PC-9 (cell line): ENCODE results near the gene GALNT8. TPM values are rescaled to one million over a fixed set of nuclear protein-coding genes. Genes with fewer than 3 reads are reported as not detected.

Source experiments
- BruUV-seq: library from RNA; stranded (reverse); fragments of 400-500 nt; replicated peaks from 2 replicates; lab custom pipeline; 2021; lab: Mats Ljungman, UMichigan
- CTCF ChIA-PET: fragments of 300-600 bp; sonication (Branson Sonifier 250); formaldehyde crosslinking; loops from one replicate; lab custom pipeline; 2022; ENCODE audit warnings: antibody characterized with exemption; lab: Charles Lee
- POLR2A ChIA-PET: fragments of 300-600 bp; sonication (Branson Sonifier 250); formaldehyde crosslinking; loops from one replicate; lab custom pipeline; 2022; ENCODE audit warnings: antibody characterized with exemption; ENCODE audit not compliant: unreplicated experiment; lab: Charles Lee
- DNase-seq, 2 experiments: peaks; one replicate each; pipeline versions ENCODE4 v3.0.0 to v3.0.0-alpha.2; 2015 to 2022; ENCODE audit warnings: mixed read lengths in 1 of 2
- H2AFZ ChIP-seq: fragments of 200-600 bp; sonication (generic); 2 replicates; pipeline ENCODE4 v1.8.1; 2017; ENCODE audit warnings: antibody characterized with exemption
- H3F3A ChIP-seq: fragments of 200-600 bp; sonication (generic); 2 replicates; pipeline ENCODE4 v1.8.1; 2017; ENCODE audit warnings: antibody characterized with exemption, mild to moderate bottlenecking, low read depth; ENCODE audit not compliant: insufficient read depth
- H3K27ac ChIP-seq: fragments of 200-600 bp; sonication (generic); 2 replicates; pipeline ENCODE4 v1.6.1; 2016; ENCODE audit warnings: mixed run types
- H3K27me3 ChIP-seq: fragments of 200-600 bp; sonication (generic); 2 replicates; pipeline ENCODE4 v1.6.1; 2016; ENCODE audit warnings: low read depth, mixed run types; ENCODE audit not compliant: insufficient read depth
- H3K36me3 ChIP-seq: fragments of 200-600 bp; sonication (generic); 2 replicates; pipeline ENCODE4 v1.6.1; 2016; ENCODE audit warnings: low read depth, mixed run types
- H3K4me1 ChIP-seq: fragments of 200-600 bp; sonication (generic); replicated peaks from 2 replicates; pipeline ENCODE4 v1.6.1; 2016; ENCODE audit warnings: mixed run types; ENCODE audit not compliant: insufficient read depth
- H3K4me2 ChIP-seq: fragments of 200-600 bp; sonication (generic); 2 replicates; pipeline ENCODE4 v1.6.1; 2017; ENCODE audit warnings: mixed run types
- H3K4me3 ChIP-seq: fragments of 200-600 bp; sonication (generic); 2 replicates; pipeline ENCODE4 v1.6.1; 2016; ENCODE audit warnings: mixed run types
- H3K79me2 ChIP-seq: fragments of 200-600 bp; sonication (generic); 2 replicates; pipeline ENCODE4 v1.6.1; 2017; ENCODE audit warnings: low read depth, mixed run types
- H3K9me2 ChIP-seq: fragments of 200-600 bp; sonication (generic); 2 replicates; pipeline ENCODE4 v1.8.1; 2017; ENCODE audit warnings: mild to moderate bottlenecking; ENCODE audit not compliant: insufficient read depth
- H3K9me3 ChIP-seq: fragments of 200-600 bp; sonication (generic); 2 replicates; pipeline ENCODE4 v1.8.1; 2016; ENCODE audit warnings: low read depth; ENCODE audit not compliant: insufficient read depth
- H4K20me1 ChIP-seq: fragments of 200-600 bp; sonication (generic); 2 replicates; pipeline ENCODE4 v1.8.1; 2017; ENCODE audit not compliant: insufficient read depth
- EZH2 ChIP-seq: fragments of 200-600 bp; sonication (generic); IDR thresholded peaks from 2 replicates; pipeline ENCODE4 v1.8.0; 2017; ENCODE audit warnings: antibody characterized with exemption, low read depth
- intact Hi-C: fragments of 100-400 bp; cut with micrococcal nuclease; formaldehyde crosslinking; loops from one replicate; pipeline ENCODE4 v1.10.0; 2022; ENCODE audit not compliant: unreplicated experiment
- total RNA-seq: library from RNA; stranded (reverse); gene quantifications from 2 replicates; pipeline ENCODE4 v1.2.3, GENCODE V29; 2021
- TF ChIP-seq, protein P1 (sequence below): fragments of 200-600 bp; sonication (generic); conservative IDR thresholded peaks from 2 replicates; pipeline ENCODE4 v1.6.1; 2017; ENCODE audit warnings: mixed run types, antibody characterized with exemption, mild to moderate bottlenecking, moderate library complexity

GALNT8 gene
- total RNA-seq, 1 experiment from 2014 or later, result not detected

GRCh38 chr12:4701395-4702190 lies 18.6 kb upstream of the GALNT8 start:
- no peaks in the 10 kb centered on the region for H4K20me1 ChIP-seq
- ChIA-PET POLR2A (no interaction called here), CTCF (interaction anchor here (0.7 kb wide), 1 partner anchor 8 kb away, joined by 9 read pairs; no protein-coding TSS in a partner anchor)
- H3K9me3 ChIP-seq, result no peaks in the 10 kb centered on the region
- H3K27me3 ChIP-seq, result peaks cover 18% of the 10 kb centered on the region
- intact Hi-C loops, result no loop called here
- no peak overlapping the region for H3K4me2 ChIP-seq
- H3K36me3 ChIP-seq, result no peaks in the 10 kb centered on the region
- H2AFZ ChIP-seq, result no peak overlapping the region
- no peaks in the 10 kb centered on the region for H3K4me1 ChIP-seq
- H3K27ac ChIP-seq, result no peak overlapping the region
- no TSS peak for BruUV-seq
- no peak overlapping the region for H3K4me3 ChIP-seq
- no peaks in the 10 kb centered on the region for H3K9me2 ChIP-seq
- H3K79me2 ChIP-seq, result no peaks in the 10 kb centered on the region
- DNase-seq, result no peak
- no peaks in the 10 kb centered on the region for H3F3A ChIP-seq
- TF ChIP-seq, protein P1, sequence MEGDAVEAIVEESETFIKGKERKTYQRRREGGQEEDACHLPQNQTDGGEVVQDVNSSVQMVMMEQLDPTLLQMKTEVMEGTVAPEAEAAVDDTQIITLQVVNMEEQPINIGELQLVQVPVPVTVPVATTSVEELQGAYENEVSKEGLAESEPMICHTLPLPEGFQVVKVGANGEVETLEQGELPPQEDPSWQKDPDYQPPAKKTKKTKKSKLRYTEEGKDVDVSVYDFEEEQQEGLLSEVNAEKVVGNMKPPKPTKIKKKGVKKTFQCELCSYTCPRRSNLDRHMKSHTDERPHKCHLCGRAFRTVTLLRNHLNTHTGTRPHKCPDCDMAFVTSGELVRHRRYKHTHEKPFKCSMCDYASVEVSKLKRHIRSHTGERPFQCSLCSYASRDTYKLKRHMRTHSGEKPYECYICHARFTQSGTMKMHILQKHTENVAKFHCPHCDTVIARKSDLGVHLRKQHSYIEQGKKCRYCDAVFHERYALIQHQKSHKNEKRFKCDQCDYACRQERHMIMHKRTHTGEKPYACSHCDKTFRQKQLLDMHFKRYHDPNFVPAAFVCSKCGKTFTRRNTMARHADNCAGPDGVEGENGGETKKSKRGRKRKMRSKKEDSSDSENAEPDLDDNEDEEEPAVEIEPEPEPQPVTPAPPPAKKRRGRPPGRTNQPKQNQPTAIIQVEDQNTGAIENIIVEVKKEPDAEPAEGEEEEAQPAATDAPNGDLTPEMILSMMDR, result no peak
- no peak for TF ChIP-seq EZH2

DNA sequence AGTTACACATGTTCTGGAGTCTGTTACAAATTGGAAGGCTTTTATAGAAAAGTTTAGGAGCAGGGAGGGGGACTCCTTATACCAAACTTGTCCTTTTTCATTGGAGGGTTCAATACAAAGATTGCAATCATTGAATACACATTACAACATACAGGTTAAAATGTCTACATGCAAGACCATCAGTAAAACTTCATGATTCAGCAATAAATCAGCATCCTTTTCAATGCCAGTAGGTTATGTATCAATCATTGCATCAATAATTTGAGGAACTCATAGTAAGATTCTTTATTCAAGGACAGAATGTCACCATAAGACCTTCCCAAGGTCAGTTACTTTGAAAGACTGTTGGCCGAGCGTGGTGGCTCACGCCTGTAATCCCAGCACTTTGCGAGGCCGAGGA lies 16.5 kb upstream of the GALNT8 start:
- Histone ChIP-seq H3K9me3 (no peaks in the 10 kb centered on the region), H3K27ac (no peak overlapping the region), H3K9me2 (no peaks in the 10 kb centered on the region), H3K79me2 (no peaks in the 10 kb centered on the region), H3K27me3 (peaks cover 35% of the 10 kb centered on the region), H3K36me3 (no peaks in the 10 kb centered on the region), H4K20me1 (no peaks in the 10 kb centered on the region), H2AFZ (no peak overlapping the region), H3K4me2 (no peak overlapping the region), H3K4me3 (no peak overlapping the region), H3K4me1 (no peaks in the 10 kb centered on the region), H3F3A (no peaks in the 10 kb centered on the region)
- ChIA-PET CTCF (no interaction called here), POLR2A (no interaction called here)
- TF ChIP-seq, protein P1, result no peak
- no peak for TF ChIP-seq EZH2
- no peak for DNase-seq
- BruUV-seq, result no TSS peak
- intact Hi-C loops, result no loop called here

- CTCF ChIA-PET, result interaction anchor here (0.6 kb wide), 1 partner anchor 52 kb away, joined by 5 read pairs; no protein-coding TSS in a partner anchor
- DNase-seq, result no peak
- Histone ChIP-seq H3K4me1 (no peaks in the 10 kb centered on the region), H3K9me2 (no peaks in the 10 kb centered on the region), H3K79me2 (no peaks in the 10 kb centered on the region), H3K4me2 (no peak overlapping the region), H3K4me3 (no peak overlapping the region), H3K36me3 (no peaks in the 10 kb centered on the region), H3K27ac (no peak overlapping the region), H4K20me1 (no peaks in the 10 kb centered on the region), H3K9me3 (no peaks in the 10 kb centered on the region), H3K27me3 (peaks cover 48% of the 10 kb centered on the region), H2AFZ (no peak overlapping the region), H3F3A (no peaks in the 10 kb centered on the region)
- no peak for TF ChIP-seq EZH2
- TF ChIP-seq, protein P1, result no peak
- POLR2A ChIA-PET, result no interaction called here
- no TSS peak for BruUV-seq
- intact Hi-C loops, result no loop called here
Measured at GRCh38 chr12:4705824-4706223, 14.4 kb upstream of the GALNT8 start.
